NCI-H1436 treated with DMSO at 0.1 percent for 48 hours (cell line): ENCODE data around the gene TOX3.

ENCODE experiments used
- DNase-seq: peaks from one replicate; lab custom pipeline; 2025; lab: John Stamatoyannopoulos, UW

TOX3 gene

DNA sequence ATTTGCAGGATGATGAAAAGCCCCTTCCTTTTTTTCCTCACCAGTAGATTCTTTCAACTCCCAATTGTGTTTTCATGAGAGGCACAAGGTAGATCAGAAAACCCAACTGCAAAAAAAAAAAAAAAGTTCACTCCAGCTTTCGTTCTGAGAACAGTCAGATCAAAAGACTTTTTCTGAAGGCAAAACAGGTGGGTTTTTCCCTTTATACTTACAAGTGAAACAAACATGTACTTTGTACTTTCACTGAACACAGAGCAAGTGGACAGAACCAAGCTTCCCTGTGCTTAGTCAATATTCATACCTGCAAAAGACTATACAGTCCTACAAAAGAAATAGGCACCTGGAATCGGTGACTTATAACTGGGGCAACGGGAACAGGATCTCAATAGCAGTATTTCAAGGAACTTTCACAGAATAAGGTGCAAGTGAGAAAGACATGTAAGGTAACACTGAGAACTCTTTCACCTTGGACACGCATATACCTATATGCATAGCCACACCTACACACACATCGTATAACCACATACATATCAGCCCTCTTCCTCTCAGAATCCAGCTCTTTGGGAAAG is 54.1 kb downstream of the TOX3 start:
- DNase-seq: no peak

DNA sequence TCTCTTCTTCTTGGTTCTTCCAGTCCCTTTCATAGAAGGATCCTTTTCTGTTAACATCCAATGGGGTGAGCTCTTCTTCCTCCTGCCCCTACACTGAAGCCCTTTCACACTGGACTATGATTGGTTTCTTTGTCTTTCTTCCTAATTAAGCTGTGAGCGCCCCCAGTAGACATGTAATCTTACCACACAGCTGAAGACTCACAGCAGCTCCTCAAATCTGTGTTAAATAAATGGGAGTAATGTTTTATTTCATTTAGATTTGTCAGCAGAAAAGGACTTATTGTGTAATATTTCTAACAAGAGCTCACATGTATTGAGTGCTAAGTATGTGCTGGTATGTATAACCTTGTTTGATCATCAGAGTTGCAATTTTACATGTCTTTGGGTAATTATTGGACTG is 55.7 kb downstream of the TOX3 start:
- DNase-seq: no peak

DNA sequence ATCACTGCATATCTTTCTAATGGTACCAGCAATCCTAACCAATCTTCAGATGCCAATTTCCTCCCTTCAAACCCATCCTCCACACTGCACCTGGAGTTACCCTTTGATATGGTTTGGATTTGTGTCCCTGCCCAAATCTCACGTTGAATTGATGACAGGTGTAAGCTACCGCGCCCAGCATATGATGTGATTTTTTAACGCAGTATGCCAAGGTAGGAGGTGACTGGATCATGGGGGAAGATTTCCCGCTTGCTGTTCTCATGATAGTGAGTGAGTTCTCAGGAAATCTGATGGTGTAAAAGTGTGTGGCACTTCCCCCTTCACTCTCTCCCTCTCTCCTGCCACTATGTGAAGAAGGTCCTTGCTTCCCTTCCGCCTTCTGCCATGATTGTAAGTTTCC is 57.0 kb downstream of the TOX3 start:
- no peak for DNase-seq

DNA sequence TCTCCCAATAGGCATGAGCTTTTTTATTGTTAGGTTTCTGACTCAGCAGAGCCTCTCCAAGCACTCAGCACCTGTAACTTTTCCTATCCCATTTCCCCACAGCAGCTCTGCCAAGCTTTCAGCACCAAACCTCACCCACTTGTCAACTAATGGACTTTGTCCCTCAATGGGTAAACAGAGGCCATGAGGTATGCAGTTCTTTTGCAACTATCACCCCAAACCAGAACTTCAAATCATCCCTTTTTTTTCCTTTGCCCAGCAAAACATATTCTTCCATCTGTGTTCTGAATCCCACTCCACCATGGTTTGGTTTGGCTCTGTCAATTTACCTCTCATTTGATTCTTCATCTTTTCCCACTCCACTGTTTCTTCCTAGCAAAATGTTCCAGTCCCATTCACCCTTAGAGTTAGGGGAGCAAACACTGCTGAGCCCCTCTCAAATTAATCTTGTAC is 58.1 kb downstream of the TOX3 start:
- no peak for DNase-seq

DNA sequence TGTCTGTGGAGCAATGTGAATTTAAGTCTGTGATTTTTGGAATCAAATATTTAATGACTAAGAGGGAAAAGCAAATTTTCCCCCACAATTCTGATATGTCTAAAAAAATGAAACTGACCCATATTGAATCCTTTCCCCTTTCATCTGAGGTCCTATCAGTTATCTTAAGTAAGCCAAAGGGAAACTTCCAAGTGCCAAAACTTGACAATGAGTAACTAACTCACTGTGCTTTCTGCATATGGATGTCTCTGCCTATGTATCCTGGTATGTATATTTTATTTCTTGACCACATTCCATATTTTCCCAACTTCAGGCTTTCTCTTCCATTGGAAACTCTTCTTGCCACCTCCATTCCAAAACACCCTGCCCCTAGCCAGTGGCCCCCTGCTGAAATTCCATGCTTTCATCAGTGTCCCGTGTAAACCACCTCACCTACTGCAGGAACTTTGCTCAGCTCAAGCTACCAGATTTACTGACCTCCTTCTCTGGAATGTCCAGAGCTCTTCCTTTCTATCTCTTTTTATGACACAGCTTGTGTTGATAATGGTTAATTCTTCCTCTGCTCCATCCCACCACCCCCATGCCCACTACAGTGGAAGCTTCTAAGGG is 59.0 kb downstream of the TOX3 start:
- no peak for DNase-seq

DNA sequence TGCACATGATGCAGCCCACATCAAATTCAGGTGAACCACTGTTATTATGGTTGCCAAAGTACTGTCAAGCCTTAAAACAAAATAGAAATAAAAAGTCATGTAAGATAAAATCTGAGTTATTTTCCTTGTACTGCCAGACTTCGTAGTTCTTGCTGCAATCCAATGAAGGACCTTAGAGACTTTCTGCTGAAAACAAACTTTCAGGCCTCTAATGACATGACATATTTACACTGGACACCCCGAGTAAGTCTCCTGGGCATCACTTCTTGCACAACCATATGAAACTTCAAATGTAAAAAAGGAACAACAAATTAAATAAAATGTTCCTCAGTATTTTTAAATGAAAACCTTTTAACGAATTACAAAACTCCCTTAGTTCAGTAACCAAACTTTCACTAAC is 66.7 kb downstream of the TOX3 start:
- no peak for DNase-seq

DNA sequence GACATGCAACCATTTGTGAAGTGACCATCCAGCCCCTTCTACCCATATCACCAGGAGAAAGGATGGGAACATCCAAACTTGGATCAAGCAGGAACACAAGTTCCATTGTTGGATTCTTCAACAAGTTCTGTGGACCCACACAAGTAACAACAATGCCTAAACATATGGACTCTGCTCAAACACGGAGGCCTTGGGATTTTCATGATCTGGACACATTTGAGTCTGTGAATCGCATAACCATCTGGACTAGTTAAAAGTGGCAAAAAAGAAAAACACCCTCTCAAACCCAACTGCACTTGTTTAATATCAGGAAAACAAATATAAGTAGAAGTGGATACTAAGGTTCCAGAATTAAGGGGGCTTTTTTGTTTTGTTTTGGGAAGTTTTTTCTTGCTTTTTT is 70.8 kb downstream of the TOX3 start:
- no peak for DNase-seq

DNA sequence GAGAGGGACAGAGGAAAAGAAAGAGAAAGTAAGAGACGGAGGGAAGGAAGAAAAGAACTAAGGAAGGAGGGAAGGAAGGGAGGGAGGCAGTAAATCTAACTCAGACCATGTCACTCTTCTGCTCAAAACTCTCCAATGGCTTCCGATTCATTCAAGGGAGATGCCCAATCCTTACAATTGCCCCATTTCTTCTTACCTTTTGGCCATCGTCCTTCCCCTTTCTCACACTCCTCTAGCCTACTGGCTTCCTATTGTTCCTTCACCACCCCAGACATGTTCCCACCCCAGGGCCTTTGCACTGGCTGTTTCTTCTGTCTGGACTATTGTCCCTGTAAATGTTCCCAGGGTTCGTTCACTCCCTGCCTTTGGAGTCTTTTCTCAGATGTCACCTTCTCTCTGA is 72.3 kb downstream of the TOX3 start:
- DNase-seq: no peak

DNA sequence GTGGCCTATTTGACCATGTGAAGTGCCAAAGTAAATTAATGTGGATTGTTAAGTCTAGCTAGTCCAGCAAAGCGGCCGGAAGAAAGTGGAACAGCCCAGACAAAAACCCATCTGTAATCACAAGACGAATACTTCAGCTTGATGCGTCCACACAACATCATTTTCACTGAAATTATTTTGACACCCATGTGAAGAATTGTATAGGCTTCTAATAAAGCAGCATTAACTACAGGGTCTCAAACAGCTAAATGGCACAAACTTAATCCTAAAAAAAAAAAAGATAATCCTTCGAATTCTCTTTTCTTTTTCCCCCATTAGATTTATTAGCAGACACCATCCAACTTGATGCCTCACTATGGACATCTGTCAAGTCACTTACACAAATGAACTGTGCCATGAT is 73.8 kb downstream of the TOX3 start:
- no peak for DNase-seq

DNA sequence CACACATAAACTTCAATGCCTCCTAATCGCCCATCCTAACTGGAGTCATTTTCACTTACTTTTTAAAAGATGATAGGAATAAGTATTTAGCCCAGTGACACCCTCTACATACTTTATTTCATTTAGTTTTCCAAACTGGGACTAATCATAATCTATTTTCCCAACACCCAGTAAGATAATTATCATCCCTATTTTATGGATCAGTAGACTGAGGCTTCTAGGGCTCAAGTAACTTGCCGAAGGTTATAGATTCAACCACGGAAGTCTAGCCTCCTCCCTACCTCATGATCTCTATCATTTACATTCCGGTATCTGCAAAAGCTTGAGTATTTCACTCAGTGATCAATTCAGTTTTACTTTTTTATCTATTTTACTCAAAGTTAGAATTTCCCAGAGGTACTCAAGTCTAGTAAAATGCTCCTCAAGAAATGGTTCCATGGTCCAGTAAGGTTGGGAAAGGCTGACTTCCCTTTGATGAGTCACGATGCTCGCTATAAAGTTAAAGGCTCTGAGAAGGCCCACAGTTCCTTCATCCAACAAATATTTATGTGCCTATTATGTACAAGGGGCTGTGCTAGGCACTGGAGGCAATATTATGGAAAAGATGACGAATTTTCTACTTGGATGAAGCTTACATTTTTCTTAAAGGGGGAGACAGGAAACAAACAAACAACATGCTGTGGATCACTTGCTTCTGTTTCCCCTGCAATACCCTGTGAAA is 75.1 kb downstream of the TOX3 start:
- DNase-seq: no peak

DNA sequence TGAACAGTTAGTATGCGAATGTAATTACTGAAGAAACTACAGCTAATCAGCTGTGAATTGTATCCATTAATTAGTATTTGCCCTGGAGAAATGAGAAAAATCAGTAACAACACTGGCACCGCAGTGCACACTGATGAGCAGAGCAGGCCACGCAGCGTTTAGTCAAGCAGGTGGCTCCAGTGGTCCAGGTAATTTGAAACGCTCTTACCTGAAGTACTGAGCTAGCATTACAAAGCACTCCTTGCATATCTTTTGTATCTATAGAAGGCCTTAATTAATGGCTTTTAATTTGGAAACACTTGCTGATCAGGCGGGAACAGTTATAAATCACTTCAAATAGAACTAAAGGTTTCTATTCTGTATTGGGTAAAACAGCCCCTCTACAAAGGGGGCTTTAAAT is 76.4 kb downstream of the TOX3 start:
- DNase-seq: peak; percentile 89

DNA sequence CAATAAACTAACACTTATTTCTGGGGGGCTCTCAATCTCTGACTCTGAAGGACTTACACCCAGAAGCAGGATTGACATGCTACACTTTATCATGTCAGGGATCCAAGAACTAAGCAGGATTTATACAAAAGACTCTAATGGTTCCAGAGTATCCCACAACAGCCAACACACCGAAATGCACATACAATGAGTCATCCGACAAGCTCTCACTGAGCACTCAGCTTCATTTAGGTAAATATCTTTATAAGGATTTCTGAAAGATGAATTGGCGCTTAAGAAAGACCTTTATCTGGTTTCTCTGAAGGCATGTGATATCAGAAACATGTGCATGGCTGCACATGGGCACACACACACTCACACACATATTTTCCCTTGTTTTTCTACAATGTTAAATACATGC is 77.2 kb downstream of the TOX3 start:
- peak; percentile 11 for DNase-seq

DNA sequence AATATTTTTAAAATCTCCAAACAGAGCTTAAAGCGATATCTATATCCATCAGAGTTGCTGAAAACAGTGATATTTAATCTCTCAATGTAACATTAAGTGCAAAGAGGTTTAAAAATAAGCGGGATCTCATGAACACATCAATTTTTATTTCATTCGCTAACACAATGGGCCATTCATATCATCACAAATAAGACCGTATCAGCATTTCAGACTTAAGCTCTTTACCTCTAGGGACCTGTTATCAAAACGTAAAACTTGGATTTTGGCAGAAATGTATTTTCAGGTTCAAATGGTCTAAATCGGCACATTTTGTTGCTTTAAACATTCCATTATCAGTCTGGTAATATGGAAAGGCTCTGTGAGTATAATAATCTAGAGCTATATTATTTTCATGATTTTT is 77.9 kb downstream of the TOX3 start:
- DNase-seq: no peak

DNA sequence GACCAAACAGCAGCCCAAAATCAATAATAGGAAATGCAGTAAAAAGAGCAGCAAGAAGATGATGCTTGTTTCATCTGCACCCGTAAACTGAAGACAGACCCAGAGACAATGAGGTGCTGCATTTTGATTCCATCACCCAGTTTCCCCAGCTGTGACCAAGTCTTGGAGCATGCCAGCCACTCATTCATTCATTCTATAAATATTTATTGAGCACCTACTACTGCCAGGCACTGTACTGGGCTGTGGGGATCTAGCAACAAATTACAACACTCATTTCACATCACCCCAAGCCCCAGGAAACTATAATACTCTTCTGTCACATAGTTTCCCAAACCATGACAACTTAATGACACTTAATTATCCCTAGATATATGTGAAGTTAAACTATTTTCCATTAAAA is 79.2 kb downstream of the TOX3 start:
- DNase-seq: no peak

DNA sequence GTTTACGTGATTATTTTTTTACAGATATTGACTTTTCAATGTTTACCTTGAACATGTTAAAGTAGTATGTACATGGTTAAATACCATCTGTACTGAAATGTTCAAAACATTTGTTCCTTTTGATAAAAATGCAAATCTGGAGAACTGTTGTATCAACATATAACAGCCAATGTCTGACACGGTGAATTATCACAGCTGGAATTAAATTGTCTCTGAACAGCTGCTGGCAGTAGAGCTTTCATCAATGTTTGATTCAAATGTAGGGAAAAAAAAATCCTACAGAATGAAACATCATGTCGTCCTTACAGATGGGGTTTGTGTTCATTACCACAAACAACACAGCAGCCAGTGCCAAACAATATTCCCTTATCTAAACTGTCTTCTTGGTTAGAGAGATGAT is 79.9 kb downstream of the TOX3 start:
- DNase-seq: no peak

DNA sequence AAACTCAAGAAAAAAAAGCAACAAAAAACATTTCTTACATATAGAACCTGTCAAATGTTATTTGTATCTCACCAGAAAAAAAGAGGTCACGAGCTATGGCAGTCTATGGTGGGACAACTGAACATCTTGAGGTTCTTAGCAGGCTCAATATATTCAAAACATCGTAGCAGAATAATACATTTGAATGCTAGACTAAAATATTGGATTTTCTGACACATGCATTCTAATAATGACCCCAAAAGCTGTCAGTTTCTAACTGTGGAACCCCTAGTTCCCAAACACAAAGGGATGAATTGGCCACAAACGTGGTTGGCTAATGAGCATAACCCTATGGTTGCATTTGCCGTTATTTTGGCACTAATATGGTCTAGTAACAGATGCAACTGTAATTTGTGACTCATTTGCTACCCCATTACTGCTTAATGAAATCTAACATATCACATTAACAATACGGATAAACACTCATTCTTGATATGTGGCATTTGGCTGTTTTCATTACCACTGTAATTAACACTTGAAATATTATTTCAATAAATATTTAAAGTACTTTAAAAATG is 81.2 kb downstream of the TOX3 start:
- DNase-seq: no peak

DNA sequence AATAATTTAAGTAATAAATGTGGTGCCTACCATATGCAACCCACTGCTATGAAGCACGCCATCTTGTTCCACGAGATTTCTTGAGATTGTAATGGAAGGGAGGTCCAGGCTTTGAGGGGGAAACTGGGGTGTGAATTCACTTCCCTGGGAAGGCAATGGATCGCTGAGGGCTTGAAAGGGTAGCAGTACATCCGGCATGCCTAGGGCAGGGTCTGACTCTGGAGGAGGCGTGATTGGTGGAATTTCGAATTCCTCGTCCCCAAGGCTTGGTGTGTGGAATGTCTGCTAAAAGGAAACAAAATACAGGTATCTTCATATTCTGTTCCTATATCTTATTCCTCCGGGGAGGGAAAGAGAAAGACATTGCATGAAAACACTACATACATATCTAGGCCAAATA is 83.0 kb downstream of the TOX3 start:
- no peak for DNase-seq

DNA sequence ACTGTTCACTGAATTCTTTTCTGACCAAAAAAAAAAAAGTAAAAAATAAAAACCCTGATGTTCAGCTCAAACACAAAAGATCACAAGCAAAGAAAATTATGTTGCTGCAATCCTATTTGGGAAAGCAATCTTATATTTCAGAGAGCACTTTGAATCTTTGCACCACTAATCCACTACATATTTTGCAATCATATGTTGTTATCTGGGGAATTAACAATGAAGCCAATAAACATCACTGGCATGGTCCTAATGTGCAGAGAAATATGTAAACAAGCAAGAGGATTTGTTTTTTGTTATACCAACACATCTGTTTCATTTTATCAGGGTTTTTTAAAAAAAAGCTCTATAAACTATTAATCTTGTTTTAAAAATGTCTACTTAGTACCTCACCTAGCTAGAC is 84.1 kb downstream of the TOX3 start:
- no peak for DNase-seq

DNA sequence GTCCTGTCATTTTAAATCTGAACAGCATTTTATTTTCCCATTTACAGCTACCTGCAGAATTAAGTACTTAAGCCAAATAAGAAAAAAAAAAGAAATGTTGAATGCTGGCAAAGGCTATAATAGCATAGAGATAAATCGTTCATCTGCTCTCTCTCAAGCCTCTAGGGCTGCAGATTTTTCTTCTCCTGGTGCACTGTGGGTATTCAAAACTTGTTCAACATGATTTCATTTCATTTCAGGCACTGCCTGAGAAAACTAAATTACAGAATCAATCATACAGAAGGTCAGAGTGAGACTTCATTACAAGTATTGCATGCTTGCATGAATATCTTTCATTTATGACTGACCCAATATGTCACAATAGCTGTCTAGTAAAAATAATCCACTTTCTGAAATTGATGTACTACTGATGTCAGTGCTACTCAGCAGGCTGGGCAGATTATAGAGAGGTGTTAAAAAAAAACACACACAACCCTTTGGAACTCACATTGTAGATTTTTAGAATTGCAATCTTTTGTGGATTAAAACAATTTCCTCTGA is 86.2 kb downstream of the TOX3 start:
- no peak for DNase-seq

DNA sequence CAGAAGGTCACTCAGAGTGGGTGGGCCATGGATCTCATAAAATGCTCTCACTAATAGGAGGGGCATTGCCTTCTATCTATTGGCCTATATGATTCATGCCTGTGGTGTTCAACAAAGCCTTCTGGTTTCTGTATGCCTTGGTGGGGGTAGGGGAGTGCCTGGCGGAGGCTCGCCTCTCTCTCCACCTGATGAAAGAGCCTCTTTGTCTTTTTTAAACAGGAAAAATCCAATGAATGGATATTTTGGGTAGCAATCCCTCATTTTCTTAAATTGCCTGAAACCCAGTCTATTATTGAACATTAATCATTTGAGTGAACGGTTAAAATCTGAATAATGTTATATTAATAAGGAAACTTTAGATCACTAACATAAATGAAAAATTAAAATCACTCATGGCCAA is 90.6 kb downstream of the TOX3 start:
- DNase-seq: no peak

DNA sequence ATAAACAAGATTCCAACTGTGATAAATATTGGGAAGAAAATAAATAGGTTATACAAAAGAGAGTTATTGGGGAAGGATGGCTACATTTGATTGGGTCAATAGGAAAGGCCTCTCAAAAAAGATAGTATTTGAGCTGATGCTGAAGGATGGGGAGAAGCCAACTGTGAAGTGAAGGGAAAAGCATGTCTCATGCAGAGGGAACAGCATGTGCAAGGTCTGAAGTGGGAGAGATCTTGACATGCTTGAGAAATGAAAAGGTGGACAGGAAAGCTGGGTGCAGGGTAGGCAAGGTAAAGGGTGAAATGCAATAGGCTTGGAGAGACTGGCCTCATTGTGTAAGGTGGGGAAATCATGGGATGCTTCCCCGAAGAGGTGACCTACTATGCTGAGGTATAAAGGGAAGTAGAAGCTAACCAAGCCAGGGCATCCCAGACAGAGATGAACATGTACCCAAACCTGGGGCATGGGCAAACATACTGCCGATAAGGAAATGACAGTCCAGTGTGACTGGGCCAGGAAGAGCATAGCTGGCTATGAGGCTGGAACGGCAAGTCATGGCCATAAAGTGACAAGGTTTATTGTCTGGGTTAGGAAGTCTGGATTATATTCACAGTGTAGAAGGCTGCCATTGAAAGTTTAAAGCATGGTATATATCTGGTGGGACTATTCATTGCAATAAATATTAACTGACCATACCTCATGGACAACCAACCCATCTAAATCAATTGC is 91.2 kb downstream of the TOX3 start:
- no peak for DNase-seq

DNA sequence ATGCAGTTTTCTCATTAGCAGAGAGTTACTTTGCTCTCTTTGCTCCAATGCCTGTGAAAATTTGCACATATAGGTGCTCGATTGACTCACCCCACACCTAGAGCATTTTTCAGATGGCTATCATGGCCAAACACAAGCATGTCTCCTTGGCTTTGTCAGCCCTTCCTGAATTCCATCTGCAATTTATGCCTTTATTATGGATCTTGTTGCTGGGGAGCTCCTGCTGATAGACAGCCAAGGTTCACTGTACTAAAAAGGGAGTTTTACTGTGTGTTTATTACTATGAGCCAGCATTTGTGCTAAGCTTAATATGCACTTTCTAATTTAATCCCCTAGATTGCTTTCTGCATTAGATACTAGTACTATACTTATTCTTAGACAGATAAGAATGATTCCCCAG is 93.3 kb downstream of the TOX3 start:
- no peak for DNase-seq
